HCT116 (cell line): ENCODE data around the gene RSRC1. TPM values are rescaled to one million over a fixed set of nuclear protein-coding genes. Genes with fewer than 3 reads are reported as not detected.

Experiments used
- ATAC-seq: fragments of 200-7000 bp; cut with Tn5 transposase; 2 replicates; pipeline ENCODE4 v1.9.1; 2020; ENCODE audit warnings: mild to moderate bottlenecking, moderate library complexity
- BruUV-seq: library from RNA; stranded (reverse); fragments of 400-500 nt; replicated peaks from 2 replicates; lab custom pipeline; 2021; lab: Mats Ljungman, UMichigan
- CTCF ChIA-PET: fragments of 300-600 bp; sonication (Branson Sonifier 250); formaldehyde crosslinking; loops from one replicate; lab custom pipeline; 2021; ENCODE audit warnings: antibody characterized with exemption; lab: Charles Lee
- POLR2A ChIA-PET: fragments of 300-600, 350-600 bp; sonication (Branson Sonifier 250); formaldehyde crosslinking; loops from one replicate; lab custom pipeline; 2021; ENCODE audit warnings: antibody characterized with exemption; lab: Charles Lee
- RAD21 ChIA-PET, 2 experiments: fragments of 300-600 bp; sonication (Branson Sonifier 250); formaldehyde crosslinking; loops; one replicate each; lab custom pipeline; 2023; ENCODE audit warnings: low total read pairs in 2 of 2; ENCODE audit not compliant: uncharacterized antibody in 2 of 2, unreplicated experiment in 2 of 2, low non-redundant PET in 1 of 2; lab: Charles Lee
- DNase-seq: peaks from one replicate; pipeline ENCODE4 v3.0.0-alpha.2; 2010; ENCODE audit warnings: low read depth, low spot score
- H2AFZ ChIP-seq: fragments of 200-600 bp; shearing (Covaris generic), sonication (generic); 2 replicates; pipeline ENCODE4 v1.6.1; 2017; ENCODE audit warnings: low read depth, mixed run types, mixed read lengths, antibody characterized with exemption, low read length; ENCODE audit not compliant: poor library complexity, severe bottlenecking
- H3K27ac ChIP-seq: 2 replicates; pipeline ENCODE4 v1.5.1; 2012; ENCODE audit warnings: low read depth, low read length
- H3K27me3 ChIP-seq: fragments of 200-600 bp; sonication (generic); 2 replicates; pipeline ENCODE4 v1.6.1; 2016; ENCODE audit warnings: mixed run types, low read length, mixed read lengths; ENCODE audit not compliant: insufficient read depth
- H3K36me3 ChIP-seq, 2 experiments: fragments of 200-500 bp in 1 of 2; fragments of 200-600 bp in 1 of 2; sonication (Bioruptor generic) in 1 of 2; sonication (generic) in 1 of 2; 2 replicates each; pipeline versions ENCODE4 v1.5.1 to v1.6.1; 2014 to 2016; ENCODE audit warnings: low read length in 2 of 2, inconsistent platforms in 1 of 2, mixed read lengths in 1 of 2, mixed run types in 1 of 2; ENCODE audit not compliant: insufficient read depth in 2 of 2, control insufficient read depth in 1 of 2
- H3K4me1 ChIP-seq, 2 experiments: fragments of 200-600 bp in 1 of 2; sonication (generic) in 1 of 2; 2 replicates each; pipeline versions ENCODE4 v1.5.1 to v1.6.1; 2012 to 2017; ENCODE audit warnings: low read length in 2 of 2, inconsistent platforms in 1 of 2, mild to moderate bottlenecking in 1 of 2, mixed read lengths in 1 of 2, mixed run types in 1 of 2, moderate library complexity in 1 of 2; ENCODE audit not compliant: insufficient read depth in 2 of 2, control insufficient read depth in 1 of 2
- H3K4me2 ChIP-seq: fragments of 200-600 bp; sonication (generic); 2 replicates; pipeline ENCODE4 v1.6.1; 2017; ENCODE audit warnings: mixed run types, low read length, mixed read lengths
- H3K4me3 ChIP-seq, 2 experiments: fragments of 200-600 bp in 1 of 2; sonication (generic) in 1 of 2; replicated peaks in 1 of 2; 2 replicates each; pipeline ENCODE4 v1.5.1; 2011 to 2016; ENCODE audit warnings: low read length in 2 of 2, control low read depth in 1 of 2, low read depth in 1 of 2, mild to moderate bottlenecking in 1 of 2, mixed read lengths in 1 of 2, mixed run types in 1 of 2
- H3K79me2 ChIP-seq: fragments of 200-600 bp; sonication (generic); 2 replicates; pipeline ENCODE4 v1.6.1; 2017; ENCODE audit warnings: mild to moderate bottlenecking, mixed run types, low read length, moderate library complexity, mixed read lengths; ENCODE audit not compliant: insufficient read depth
- H3K9ac ChIP-seq: fragments of 200-600 bp; sonication (generic); 2 replicates; pipeline ENCODE4 v1.6.1; 2016; ENCODE audit warnings: low read length, mixed read lengths
- H3K9me2 ChIP-seq: fragments of 200-600 bp; sonication (generic), shearing (Covaris generic); 2 replicates; pipeline ENCODE4 v1.6.1; 2017; ENCODE audit warnings: mixed run types, mild to moderate bottlenecking, moderate library complexity; ENCODE audit not compliant: insufficient read depth
- H3K9me3 ChIP-seq, 2 experiments: fragments of 200-500 bp in 1 of 2; fragments of 200-600 bp in 1 of 2; sonication (Bioruptor generic) in 1 of 2; sonication (generic) in 1 of 2; 2 replicates each; pipeline ENCODE4 v1.6.1; 2014 to 2017; ENCODE audit warnings: low read length in 2 of 2, mixed read lengths in 2 of 2, inconsistent platforms in 1 of 2, low read depth in 1 of 2, mild to moderate bottlenecking in 1 of 2, mixed run types in 1 of 2, moderate library complexity in 1 of 2; ENCODE audit not compliant: control insufficient read depth in 1 of 2, insufficient read depth in 1 of 2
- H4K20me1 ChIP-seq: fragments of 200-600 bp; sonication (generic), shearing (Covaris generic); 2 replicates; pipeline ENCODE4 v1.6.1; 2017; ENCODE audit warnings: mixed run types, mild to moderate bottlenecking, moderate library complexity; ENCODE audit not compliant: insufficient read depth
- ATF3 ChIP-seq: IDR thresholded peaks from 2 replicates; pipeline ENCODE4 v1.6.1; 2012
- CBX3 ChIP-seq: IDR thresholded peaks from 2 replicates; pipeline ENCODE4 v1.6.1; 2012; ENCODE audit warnings: low read depth
- CEBPB ChIP-seq: IDR thresholded peaks from 2 replicates; pipeline ENCODE4 v1.6.1; 2012; ENCODE audit warnings: low read depth
- EGR1 ChIP-seq: IDR thresholded peaks from 2 replicates; pipeline ENCODE4 v1.6.1; 2012; ENCODE audit warnings: low read depth
- EZH2 ChIP-seq: fragments of 200-600 bp; sonication (generic); IDR thresholded peaks from 2 replicates; pipeline ENCODE4 v1.6.1; 2017; ENCODE audit warnings: antibody characterized with exemption, mixed run types
- EZH2phosphoT487 ChIP-seq: fragments of 200-600 bp; IDR thresholded peaks from 2 replicates; pipeline ENCODE4 v1.6.1; 2018; ENCODE audit warnings: antibody characterized with exemption, borderline replicate concordance
- JUND ChIP-seq: IDR thresholded peaks from 2 replicates; pipeline ENCODE4 v1.6.1; 2012
- POLR2A ChIP-seq: IDR thresholded peaks from 2 replicates; pipeline ENCODE4 v1.7.0; 2011; ENCODE audit warnings: borderline replicate concordance; ENCODE audit not compliant: insufficient read depth, insufficient read length; ENCODE audit errors: extremely low read depth
- POLR2AphosphoS5 ChIP-seq: IDR thresholded peaks from 2 replicates; pipeline ENCODE4 v1.6.1; 2011; ENCODE audit warnings: mild to moderate bottlenecking, low read depth, low read length, moderate library complexity
- SP1 ChIP-seq: IDR thresholded peaks from 2 replicates; pipeline ENCODE4 v1.6.1; 2012; ENCODE audit warnings: low read depth
- SRF ChIP-seq: IDR thresholded peaks from 2 replicates; pipeline ENCODE4 v1.6.1; 2012; ENCODE audit warnings: low read depth
- TCF7L2 ChIP-seq: IDR thresholded peaks from 2 replicates; pipeline ENCODE4 v1.7.0; 2011; ENCODE audit warnings: borderline replicate concordance, inconsistent platforms; ENCODE audit not compliant: insufficient read depth, insufficient read length; ENCODE audit errors: extremely low read depth
- YY1 ChIP-seq: IDR thresholded peaks from 2 replicates; pipeline ENCODE4 v1.6.1; 2011; ENCODE audit warnings: low read length, low read depth, moderate library complexity, mild to moderate bottlenecking; ENCODE audit not compliant: insufficient replicate concordance; ENCODE audit errors: extremely low read depth
- ZFX ChIP-seq: fragments of 450-650 bp; IDR thresholded peaks from 2 replicates; pipeline ENCODE4 v1.6.1; 2017
- ZNF274 ChIP-seq: fragments of 200-500 bp; sonication (Bioruptor generic); IDR thresholded peaks from 2 replicates; pipeline ENCODE4 v1.6.1; 2014; ENCODE audit warnings: mild to moderate bottlenecking, low read depth, low read length, inconsistent platforms
- intact Hi-C: fragments of 100-400 bp; cut with micrococcal nuclease; formaldehyde crosslinking; loops from 2 replicates; pipeline ENCODE4 v1.10.0; 2022
- total RNA-seq: library from RNA; stranded (reverse); gene quantifications from one replicate; pipeline ENCODE4 v1.2.1, GENCODE V29; 2021; ENCODE audit not compliant: unreplicated experiment
- TF ChIP-seq, protein P1 (sequence below): IDR thresholded peaks from 2 replicates; pipeline ENCODE4 v1.6.1; 2012; ENCODE audit warnings: low read depth

The RSRC1 gene
- total RNA-seq, 1 experiment from 2014 or later = 37.1 TPM

GRCh38 chr3:158085358-158085757, 24.5 kb upstream of the RSRC1 start:
- intact Hi-C loops = no loop called here
- TF ChIP-seq EZH2phosphoT487 (no peak), ZNF274 (no peak), CBX3 (no peak), ATF3 (no peak), POLR2A (no peak), YY1 (no peak), CEBPB (no peak)
- DNase-seq (no peak), ATAC-seq (no peak)
- H3K4me1 ChIP-seq = no peaks in the 10 kb centered on the region
- H3K9me3 ChIP-seq = no peaks in the 10 kb centered on the region
- no peak overlapping the region for H3K27ac ChIP-seq
- H3K27me3 ChIP-seq = no peaks in the 10 kb centered on the region
- BruUV-seq = no TSS peak
- no peak overlapping the region for H3K4me2 ChIP-seq
- no peak overlapping the region for H2AFZ ChIP-seq
- ChIA-PET POLR2A (no interaction called here), CTCF (no interaction called here), RAD21 (no interaction called here)
- H3K9me2 ChIP-seq = no peaks in the 10 kb centered on the region
- no peaks in the 10 kb centered on the region for H3K36me3 ChIP-seq
- H3K9ac ChIP-seq = no peak overlapping the region
- H3K4me3 ChIP-seq = no peak overlapping the region
- no peaks in the 10 kb centered on the region for H4K20me1 ChIP-seq
- H3K79me2 ChIP-seq = no peaks in the 10 kb centered on the region

DNA sequence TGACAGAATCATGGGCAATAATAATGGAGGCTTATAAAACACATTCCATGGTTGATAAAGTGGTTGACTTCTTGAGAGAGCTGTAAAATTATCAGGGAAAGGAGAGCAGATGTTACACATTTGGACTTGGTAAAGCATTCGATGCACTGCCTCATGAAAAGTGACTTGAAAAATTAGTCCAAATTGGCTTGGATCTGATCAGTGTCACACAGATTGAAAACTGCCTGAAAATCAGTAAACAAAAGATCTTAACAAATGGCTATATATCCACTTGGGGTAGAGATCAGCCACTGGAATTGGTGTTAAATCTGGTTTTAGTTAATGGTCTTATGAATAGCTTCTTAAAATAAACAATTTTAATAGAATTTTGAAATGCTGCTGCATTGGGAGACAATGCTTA, 24.0 kb upstream of the RSRC1 start:
- H3K4me2 ChIP-seq = no peak overlapping the region
- no peaks in the 10 kb centered on the region for H3K9me2 ChIP-seq
- H4K20me1 ChIP-seq = no peaks in the 10 kb centered on the region
- no peaks in the 10 kb centered on the region for H3K4me1 ChIP-seq
- POLR2A ChIA-PET = no interaction called here
- H3K79me2 ChIP-seq = no peaks in the 10 kb centered on the region
- H3K27ac ChIP-seq = no peak overlapping the region
- no TSS peak for BruUV-seq
- ATAC-seq (no peak), DNase-seq (no peak)
- CTCF ChIA-PET = no interaction called here
- no peak overlapping the region for H3K4me3 ChIP-seq
- no peaks in the 10 kb centered on the region for H3K27me3 ChIP-seq
- no peak overlapping the region for H3K9ac ChIP-seq
- RAD21 ChIA-PET = no interaction called here
- intact Hi-C loops = no loop called here
- H2AFZ ChIP-seq = no peak overlapping the region
- H3K9me3 ChIP-seq = no peaks in the 10 kb centered on the region
- no peaks in the 10 kb centered on the region for H3K36me3 ChIP-seq
- TF ChIP-seq EZH2 = no peak
- no peak for TF ChIP-seq ZFX
- TF ChIP-seq TCF7L2 = no peak
- no peak for TF ChIP-seq SRF
- no peak for TF ChIP-seq SP1
- no peak for TF ChIP-seq ATF3
- no peak for TF ChIP-seq ZNF274
- TF ChIP-seq, protein P1, sequence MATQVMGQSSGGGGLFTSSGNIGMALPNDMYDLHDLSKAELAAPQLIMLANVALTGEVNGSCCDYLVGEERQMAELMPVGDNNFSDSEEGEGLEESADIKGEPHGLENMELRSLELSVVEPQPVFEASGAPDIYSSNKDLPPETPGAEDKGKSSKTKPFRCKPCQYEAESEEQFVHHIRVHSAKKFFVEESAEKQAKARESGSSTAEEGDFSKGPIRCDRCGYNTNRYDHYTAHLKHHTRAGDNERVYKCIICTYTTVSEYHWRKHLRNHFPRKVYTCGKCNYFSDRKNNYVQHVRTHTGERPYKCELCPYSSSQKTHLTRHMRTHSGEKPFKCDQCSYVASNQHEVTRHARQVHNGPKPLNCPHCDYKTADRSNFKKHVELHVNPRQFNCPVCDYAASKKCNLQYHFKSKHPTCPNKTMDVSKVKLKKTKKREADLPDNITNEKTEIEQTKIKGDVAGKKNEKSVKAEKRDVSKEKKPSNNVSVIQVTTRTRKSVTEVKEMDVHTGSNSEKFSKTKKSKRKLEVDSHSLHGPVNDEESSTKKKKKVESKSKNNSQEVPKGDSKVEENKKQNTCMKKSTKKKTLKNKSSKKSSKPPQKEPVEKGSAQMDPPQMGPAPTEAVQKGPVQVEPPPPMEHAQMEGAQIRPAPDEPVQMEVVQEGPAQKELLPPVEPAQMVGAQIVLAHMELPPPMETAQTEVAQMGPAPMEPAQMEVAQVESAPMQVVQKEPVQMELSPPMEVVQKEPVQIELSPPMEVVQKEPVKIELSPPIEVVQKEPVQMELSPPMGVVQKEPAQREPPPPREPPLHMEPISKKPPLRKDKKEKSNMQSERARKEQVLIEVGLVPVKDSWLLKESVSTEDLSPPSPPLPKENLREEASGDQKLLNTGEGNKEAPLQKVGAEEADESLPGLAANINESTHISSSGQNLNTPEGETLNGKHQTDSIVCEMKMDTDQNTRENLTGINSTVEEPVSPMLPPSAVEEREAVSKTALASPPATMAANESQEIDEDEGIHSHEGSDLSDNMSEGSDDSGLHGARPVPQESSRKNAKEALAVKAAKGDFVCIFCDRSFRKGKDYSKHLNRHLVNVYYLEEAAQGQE = no peak
- TF ChIP-seq POLR2A = no peak
- no peak for TF ChIP-seq YY1
- no peak for TF ChIP-seq EGR1
- no peak for TF ChIP-seq JUND
- no peak for TF ChIP-seq POLR2AphosphoS5
- no peak for TF ChIP-seq CBX3
